Epithelial cell of esophagus (primary cell): ENCODE results near the gene SDS.

Experiments
- DNase-seq: peaks from one replicate; pipeline ENCODE4 v3.0.0; 2010; ENCODE audit warnings: low read depth
- H3K4me3 ChIP-seq: 2 replicates; pipeline ENCODE4 v1.5.1; 2011; ENCODE audit warnings: mild to moderate bottlenecking, low read length, control low read depth
- TF ChIP-seq, protein P1 (sequence below): IDR thresholded peaks from 2 replicates; pipeline ENCODE4 v1.5.1; 2011; ENCODE audit warnings: low read depth, mild to moderate bottlenecking, low read length, control low read depth, inconsistent platforms; ENCODE audit not compliant: insufficient read depth; ENCODE audit errors: missing control alignments

Gene SDS

DNA sequence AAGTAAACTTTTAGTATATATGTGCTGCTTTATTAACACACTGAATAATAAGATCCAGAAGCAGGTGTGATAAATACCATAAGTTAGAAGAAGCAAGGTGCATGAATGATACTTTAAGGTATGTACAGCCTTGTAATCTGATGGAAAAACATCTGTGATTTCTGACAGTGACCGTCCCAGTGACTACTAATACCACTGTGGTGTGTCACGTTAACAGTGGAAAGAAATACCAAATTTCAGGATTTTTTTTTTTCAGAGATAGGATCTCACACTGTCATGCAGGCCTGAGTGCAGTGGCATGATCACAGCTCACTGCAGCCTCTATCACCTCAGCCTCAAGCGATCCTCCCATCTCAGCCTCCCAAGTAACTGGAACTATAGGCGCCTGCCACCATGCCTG lies 21.5 kb downstream of the SDS start:
- DNase-seq: no peak
- TF ChIP-seq, protein P1, sequence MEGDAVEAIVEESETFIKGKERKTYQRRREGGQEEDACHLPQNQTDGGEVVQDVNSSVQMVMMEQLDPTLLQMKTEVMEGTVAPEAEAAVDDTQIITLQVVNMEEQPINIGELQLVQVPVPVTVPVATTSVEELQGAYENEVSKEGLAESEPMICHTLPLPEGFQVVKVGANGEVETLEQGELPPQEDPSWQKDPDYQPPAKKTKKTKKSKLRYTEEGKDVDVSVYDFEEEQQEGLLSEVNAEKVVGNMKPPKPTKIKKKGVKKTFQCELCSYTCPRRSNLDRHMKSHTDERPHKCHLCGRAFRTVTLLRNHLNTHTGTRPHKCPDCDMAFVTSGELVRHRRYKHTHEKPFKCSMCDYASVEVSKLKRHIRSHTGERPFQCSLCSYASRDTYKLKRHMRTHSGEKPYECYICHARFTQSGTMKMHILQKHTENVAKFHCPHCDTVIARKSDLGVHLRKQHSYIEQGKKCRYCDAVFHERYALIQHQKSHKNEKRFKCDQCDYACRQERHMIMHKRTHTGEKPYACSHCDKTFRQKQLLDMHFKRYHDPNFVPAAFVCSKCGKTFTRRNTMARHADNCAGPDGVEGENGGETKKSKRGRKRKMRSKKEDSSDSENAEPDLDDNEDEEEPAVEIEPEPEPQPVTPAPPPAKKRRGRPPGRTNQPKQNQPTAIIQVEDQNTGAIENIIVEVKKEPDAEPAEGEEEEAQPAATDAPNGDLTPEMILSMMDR: no peak
- no peak overlapping the region for H3K4me3 ChIP-seq

DNA sequence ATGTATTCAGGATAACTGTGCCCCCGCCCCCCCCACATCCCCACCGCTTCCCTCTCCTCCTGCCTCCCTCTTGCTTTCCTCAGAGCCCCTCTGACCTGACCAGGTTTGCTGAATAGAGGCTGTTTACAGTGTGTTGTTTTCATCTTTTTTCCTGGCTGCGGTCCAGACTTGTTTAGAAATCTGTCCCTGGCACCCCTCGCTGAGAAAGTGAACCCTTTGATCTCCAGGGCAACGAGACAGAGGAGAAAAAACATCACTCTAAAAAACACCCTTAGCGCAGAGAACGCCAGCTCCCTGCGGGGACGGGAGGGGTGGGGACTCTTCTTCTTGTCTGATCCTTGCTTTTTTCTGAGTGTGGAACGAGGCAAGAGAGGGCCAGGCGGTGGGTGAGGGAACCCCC lies 22.5 kb downstream of the SDS start:
- no peak for DNase-seq
- TF ChIP-seq, protein P1: no peak
- no peak overlapping the region for H3K4me3 ChIP-seq

DNA sequence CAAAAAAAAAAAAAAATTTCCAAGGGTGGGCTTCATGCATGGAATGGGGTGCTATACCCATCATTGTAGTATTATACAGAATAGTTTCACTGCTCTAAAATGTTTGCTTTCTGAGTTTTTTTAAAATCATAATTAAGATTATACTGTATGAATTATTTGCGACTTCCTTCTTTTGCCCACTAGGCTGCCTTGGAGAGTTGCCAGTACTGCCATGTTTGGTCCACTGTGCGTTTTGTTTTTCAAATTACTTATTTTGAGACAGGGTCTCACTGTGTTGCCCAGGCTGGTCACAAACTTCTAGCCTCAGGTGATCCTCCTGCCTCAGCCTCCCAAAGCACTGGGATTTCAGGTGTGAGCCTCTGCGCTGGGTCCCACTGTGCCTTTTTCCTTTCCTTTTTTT lies 25.4 kb downstream of the SDS start:
- no peak overlapping the region for H3K4me3 ChIP-seq
- DNase-seq: no peak
- TF ChIP-seq, protein P1: no peak

DNA sequence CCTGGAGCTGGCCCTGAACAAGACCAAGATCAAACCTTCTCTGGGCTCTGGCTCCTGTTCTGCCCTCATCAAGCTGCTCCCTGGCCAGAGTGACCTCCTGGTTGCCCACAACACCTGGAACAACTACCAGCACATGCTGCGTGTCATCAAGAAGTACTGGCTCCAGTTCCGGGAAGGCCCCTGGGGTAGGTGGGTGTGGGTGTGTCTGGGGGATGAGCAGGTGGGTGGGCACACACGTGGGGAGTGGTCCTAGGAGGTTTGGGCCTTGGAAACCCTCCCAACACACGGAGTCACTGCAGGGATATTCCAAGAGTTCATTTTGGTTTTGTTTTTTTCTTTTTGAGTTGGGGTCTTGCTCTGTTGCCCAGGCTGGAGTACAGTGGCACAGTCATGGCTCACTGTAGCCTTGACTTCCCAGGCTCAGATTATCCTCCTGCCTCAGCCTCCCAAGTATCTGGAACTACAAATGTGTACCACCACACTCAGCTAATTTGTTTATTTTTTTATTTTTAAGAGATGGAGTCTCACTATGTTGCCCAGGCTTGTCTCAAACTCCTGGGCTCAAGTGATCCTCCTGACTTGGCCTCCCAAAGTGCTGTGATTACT lies 28.8 kb downstream of the SDS start:
- H3K4me3 ChIP-seq: no peak overlapping the region
- DNase-seq: no peak
- TF ChIP-seq, protein P1: no peak

DNA sequence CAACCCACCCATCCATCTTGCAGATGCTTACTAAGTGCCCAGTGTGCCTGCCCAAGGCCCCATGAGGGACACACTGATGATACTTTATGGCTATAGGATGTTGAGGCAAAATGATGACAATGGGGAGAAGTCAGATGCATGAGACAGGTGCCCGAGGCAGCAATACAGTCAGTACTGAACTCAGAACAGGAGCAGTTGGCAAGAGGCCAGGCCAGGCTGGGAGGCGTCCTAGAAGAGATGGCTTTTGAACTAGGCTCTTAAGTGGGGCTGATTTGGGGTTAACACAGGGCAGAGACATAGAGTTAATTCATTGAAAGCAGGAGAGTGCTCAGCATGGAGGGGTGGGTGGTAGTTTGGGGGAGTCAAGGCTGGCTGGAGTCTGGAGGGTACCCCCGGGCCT lies 29.7 kb downstream of the SDS start:
- TF ChIP-seq, protein P1: no peak
- H3K4me3 ChIP-seq: no peak overlapping the region
- DNase-seq: peak; percentile 10

DNA sequence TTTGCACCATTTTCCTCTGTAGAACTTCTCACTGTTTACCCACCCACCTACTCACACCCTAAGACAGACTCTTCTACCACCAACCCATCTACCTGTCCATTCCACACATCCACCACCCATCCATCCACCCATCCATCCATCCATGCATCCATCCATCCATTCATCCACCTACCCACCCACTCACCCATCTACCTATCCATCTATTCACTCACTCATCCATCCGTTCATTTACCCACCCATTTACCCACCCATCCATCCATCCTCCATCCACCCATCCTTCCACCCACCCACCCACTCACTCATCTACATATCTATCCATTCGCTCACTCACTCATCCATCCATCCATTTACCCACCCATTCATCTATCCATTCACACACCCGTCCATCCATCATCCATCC lies 30.2 kb downstream of the SDS start:
- no peak for DNase-seq
- H3K4me3 ChIP-seq: no peak overlapping the region
- TF ChIP-seq, protein P1: no peak

DNA sequence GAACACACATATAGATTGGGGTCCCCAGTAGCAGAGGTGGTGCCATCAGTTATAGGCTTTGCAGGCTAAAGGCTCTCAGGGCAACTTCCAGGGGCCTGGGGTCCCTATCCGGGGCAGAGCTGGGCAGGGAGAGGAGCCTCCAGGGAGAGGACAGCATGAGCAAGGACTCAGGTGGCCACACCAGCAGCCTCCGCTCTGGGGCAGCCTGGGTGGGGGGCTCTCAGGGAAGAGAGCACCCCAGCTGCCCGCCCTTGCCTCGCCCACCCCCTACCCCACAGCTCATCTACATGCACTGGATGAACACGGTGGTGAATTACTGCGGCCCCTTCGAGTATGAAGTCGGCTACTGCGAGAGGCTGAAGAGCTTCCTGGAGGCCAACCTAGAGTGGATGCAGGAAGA lies 31.3 kb downstream of the SDS start:
- no peak overlapping the region for H3K4me3 ChIP-seq
- TF ChIP-seq, protein P1: no peak
- DNase-seq: no peak
